Smooth muscle cell of trachea (primary cell): ENCODE data around the gene ANO3. TPM values are rescaled to one million over a fixed set of nuclear protein-coding genes. Genes with fewer than 3 reads are reported as not detected.

ENCODE experiments used
- total RNA-seq: library from RNA; depleted of rRNA; stranded (reverse); fragments of >200 nt; gene quantifications from 2 replicates; pipeline ENCODE4 v1.2.1, GENCODE V29; 2014

Gene ANO3
- 0.33 and 1.9 TPM in 2 replicates for total RNA-seq

GRCh38 chr11:26331911-26332571, at the start of gene ANO3:
Gene ANO3 (plus strand): TSS chr11:26332130. CDS start chr11:26332276, 146 bp downstream.

GRCh38 chr11:26571861-26572654, 240.1 kb downstream of the ANO3 start, which contains the start of gene MUC15:
Gene MUC15 (minus strand): TSS chr11:26572263. CDS start chr11:26567094, 5,169 bp downstream.

Other genes with a start within 250 kb of the ANO3 start
- not detected in 2 replicates for gene MUC15, start 240.1 kb downstream of the ANO3 start, total RNA-seq